DOHH2 (cell line): ENCODE results near the gene HIGD2A.
"Not testable (repeated sequence)": the region's sequence is repeated elsewhere in the genome, so short reads cannot be mapped to it uniquely, and the experiment has no call there.

ENCODE experiments used
- H3F3A ChIP-seq: fragments of 200-600 bp; sonication (generic), shearing (Covaris generic); 2 replicates; pipeline ENCODE4 v1.6.0; 2016; ENCODE audit warnings: antibody characterized with exemption, mild to moderate bottlenecking; ENCODE audit not compliant: control insufficient read depth, insufficient read depth
- H3K27ac ChIP-seq: fragments of 200-600 bp; sonication (generic); 2 replicates; pipeline ENCODE4 v1.5.1; 2014; ENCODE audit warnings: low read depth, mild to moderate bottlenecking, low read length, moderate library complexity
- H3K27me3 ChIP-seq: fragments of 200-600 bp; sonication (generic); 2 replicates; pipeline ENCODE4 v1.6.1; 2014; ENCODE audit warnings: mild to moderate bottlenecking, low read length, mixed read lengths; ENCODE audit not compliant: control insufficient read depth
- H3K36me3 ChIP-seq: fragments of 200-600 bp; sonication (generic); 2 replicates; pipeline ENCODE4 v1.6.1; 2014; ENCODE audit warnings: mild to moderate bottlenecking, low read length, moderate library complexity, mixed read lengths; ENCODE audit not compliant: control insufficient read depth
- H3K4me1 ChIP-seq: fragments of 200-600 bp; sonication (generic); 2 replicates; pipeline ENCODE4 v1.6.1; 2014; ENCODE audit warnings: mild to moderate bottlenecking, low read length, mixed read lengths; ENCODE audit not compliant: control insufficient read depth
- H3K4me2 ChIP-seq: fragments of 200-600 bp; sonication (generic); 2 replicates; pipeline ENCODE4 v1.6.0; 2014; ENCODE audit warnings: mild to moderate bottlenecking, low read length, moderate library complexity
- H3K4me3 ChIP-seq: fragments of 200-600 bp; sonication (generic); 2 replicates; pipeline ENCODE4 v1.5.1; 2014; ENCODE audit warnings: mild to moderate bottlenecking, low read length, mixed read lengths
- H3K79me2 ChIP-seq: fragments of 200-600 bp; sonication (generic); 2 replicates; pipeline ENCODE4 v1.6.1; 2014; ENCODE audit warnings: mild to moderate bottlenecking, low read length, mixed read lengths; ENCODE audit not compliant: control insufficient read depth
- H3K9me2 ChIP-seq: fragments of 200-600 bp; sonication (generic); replicated peaks from 2 replicates; pipeline ENCODE4 v1.6.1; 2014; ENCODE audit warnings: mild to moderate bottlenecking, low read length, mixed read lengths; ENCODE audit not compliant: control insufficient read depth
- H3K9me3 ChIP-seq: fragments of 200-600 bp; sonication (generic); 2 replicates; pipeline ENCODE4 v1.6.1; 2014; ENCODE audit warnings: antibody characterized with exemption, low read length, mixed read lengths; ENCODE audit not compliant: control insufficient read depth, insufficient read depth
- H4K20me1 ChIP-seq: fragments of 200-600 bp; sonication (generic); 2 replicates; pipeline ENCODE4 v1.6.0; 2014; ENCODE audit warnings: low read depth, mild to moderate bottlenecking, antibody characterized with exemption, low read length, moderate library complexity; ENCODE audit not compliant: control insufficient read depth, insufficient read depth
- EZH2phosphoT487 ChIP-seq: fragments of 200-600 bp; sonication (generic); IDR thresholded peaks from 2 replicates; pipeline ENCODE4 v1.6.1; 2017; ENCODE audit warnings: borderline replicate concordance, mild to moderate bottlenecking, antibody characterized with exemption, low read length, moderate library complexity, mixed read lengths
- TF ChIP-seq, protein P1 (sequence below): fragments of 200-600 bp; sonication (generic); IDR thresholded peaks from one replicate; pipeline ENCODE4 v1.5.1; 2014; ENCODE audit warnings: antibody characterized with exemption, mild to moderate bottlenecking, low read depth, low read length; ENCODE audit not compliant: poor library complexity, severe bottlenecking

The HIGD2A gene

DNA sequence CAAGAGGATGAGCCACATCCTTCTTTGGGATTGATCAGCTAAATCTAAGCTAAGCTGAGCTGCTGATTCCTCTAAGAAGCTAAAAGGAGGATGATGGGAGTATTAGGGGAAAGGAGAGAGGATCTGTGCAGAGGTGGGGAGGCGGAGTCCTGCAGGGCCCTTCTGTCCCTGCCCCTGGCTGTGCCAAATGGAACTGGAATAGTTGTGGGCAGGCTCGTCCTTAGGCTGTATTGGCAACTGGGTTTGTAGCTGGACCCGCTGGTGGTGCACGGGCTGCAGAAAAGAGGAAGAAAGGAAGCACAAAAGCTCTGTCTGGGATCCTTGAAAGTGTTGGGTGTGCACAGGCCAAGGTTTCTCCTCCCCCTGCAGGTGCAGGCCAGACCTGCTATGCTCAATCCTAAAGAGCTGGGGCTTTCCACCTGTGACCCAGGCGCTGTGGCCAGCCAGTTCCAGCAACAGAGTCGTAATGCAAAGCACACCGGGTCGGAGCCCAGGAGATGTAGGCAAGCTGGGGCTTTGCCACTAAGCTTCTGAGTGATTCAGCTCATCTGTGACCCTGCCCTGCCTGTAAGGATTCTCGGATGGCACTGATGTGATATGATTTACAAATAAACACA lies 18.0 kb downstream of the HIGD2A start:
- Histone ChIP-seq H3K4me3 (no peak overlapping the region), H3K79me2 (no peaks in the 10 kb centered on the region), H3K9me2 (no peaks in the 10 kb centered on the region), H3K27ac (no peak overlapping the region), H3K4me1 (no peaks in the 10 kb centered on the region), H4K20me1 (no peaks in the 10 kb centered on the region), H3K36me3 (peaks cover 6% of the 10 kb centered on the region; the same call in 1 of the 2 replicates), H3K9me3 (no peaks in the 10 kb centered on the region), H3F3A (no peaks in the 10 kb centered on the region), H3K27me3 (no peaks in the 10 kb centered on the region), H3K4me2 (no peak overlapping the region)
- TF ChIP-seq, protein P1, sequence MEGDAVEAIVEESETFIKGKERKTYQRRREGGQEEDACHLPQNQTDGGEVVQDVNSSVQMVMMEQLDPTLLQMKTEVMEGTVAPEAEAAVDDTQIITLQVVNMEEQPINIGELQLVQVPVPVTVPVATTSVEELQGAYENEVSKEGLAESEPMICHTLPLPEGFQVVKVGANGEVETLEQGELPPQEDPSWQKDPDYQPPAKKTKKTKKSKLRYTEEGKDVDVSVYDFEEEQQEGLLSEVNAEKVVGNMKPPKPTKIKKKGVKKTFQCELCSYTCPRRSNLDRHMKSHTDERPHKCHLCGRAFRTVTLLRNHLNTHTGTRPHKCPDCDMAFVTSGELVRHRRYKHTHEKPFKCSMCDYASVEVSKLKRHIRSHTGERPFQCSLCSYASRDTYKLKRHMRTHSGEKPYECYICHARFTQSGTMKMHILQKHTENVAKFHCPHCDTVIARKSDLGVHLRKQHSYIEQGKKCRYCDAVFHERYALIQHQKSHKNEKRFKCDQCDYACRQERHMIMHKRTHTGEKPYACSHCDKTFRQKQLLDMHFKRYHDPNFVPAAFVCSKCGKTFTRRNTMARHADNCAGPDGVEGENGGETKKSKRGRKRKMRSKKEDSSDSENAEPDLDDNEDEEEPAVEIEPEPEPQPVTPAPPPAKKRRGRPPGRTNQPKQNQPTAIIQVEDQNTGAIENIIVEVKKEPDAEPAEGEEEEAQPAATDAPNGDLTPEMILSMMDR, result no peak
- no peak for TF ChIP-seq EZH2phosphoT487

DNA sequence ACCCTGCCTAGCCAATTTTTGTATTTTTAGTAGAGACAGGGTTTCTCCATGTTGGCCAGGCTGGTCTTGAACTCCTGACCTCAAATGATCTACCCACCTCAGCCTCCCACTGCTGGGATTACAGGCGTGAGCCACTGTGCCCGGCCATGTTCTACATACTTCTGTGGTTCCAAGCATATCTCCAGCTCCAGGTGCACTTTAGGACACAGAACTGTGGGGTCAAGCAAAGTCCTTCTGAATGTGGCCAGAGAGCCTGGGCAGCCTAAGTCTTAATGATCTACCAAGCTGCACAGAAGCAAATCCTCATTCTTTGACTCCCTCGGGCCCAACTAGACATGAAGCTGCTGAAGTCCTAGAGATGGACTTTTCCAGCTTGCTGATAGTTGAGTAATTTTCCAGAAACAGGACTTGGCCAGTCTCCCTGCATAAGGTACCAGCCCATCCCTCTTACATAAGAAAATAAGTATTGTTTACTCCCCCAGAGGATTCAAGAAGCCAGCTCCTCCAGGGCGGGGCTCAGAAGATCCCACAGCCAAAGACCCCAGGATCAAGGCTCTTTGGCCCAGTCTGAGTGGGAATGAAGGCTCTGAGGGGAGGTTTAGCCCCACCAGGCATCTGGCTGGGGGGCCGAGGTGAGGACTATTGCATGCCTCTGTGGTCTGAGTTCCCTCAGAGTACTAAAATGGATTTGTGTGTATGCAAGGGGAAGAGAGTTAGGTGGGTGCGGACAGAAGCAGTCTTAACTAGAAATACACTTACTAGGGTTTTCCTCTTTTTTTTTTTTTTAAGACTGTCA lies 19.1 kb downstream of the HIGD2A start:
- Histone ChIP-seq H3K27me3 (no peaks in the 10 kb centered on the region), H3K79me2 (no peaks in the 10 kb centered on the region)

DNA sequence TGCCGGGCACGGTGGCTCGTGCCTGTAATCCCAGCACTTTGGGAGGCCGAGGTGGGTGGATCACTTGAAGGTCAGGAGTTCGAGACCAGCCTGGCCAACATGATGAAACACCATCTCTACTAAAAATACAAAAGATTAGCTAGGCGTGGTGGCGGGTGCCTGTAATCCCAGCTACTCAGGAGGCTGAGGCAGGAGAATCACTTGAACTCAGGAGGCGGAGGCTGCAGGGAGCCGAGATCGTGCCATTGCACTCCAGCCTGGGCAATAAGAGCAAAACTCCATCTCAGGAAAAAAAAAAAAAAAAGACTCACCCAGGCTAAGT lies 19.7 kb downstream of the HIGD2A start:
- H3K4me3 ChIP-seq, H4K20me1 ChIP-seq, H3K9me3 ChIP-seq, H3F3A ChIP-seq, H3K9me2 ChIP-seq, H3K79me2 ChIP-seq, H3K36me3 ChIP-seq, H3K27me3 ChIP-seq, H3K4me2 ChIP-seq, H3K27ac ChIP-seq, H3K4me1 ChIP-seq: not testable (repeated sequence)

More for the DNA sequence above, 19.1 kb downstream of the HIGD2A start:
- Histone ChIP-seq H3K9me3 (no peaks in the 10 kb centered on the region), H3K27ac (no peak overlapping the region), H3K4me3 (no peak overlapping the region), H3K4me1 (no peaks in the 10 kb centered on the region), H3K4me2 (no peak overlapping the region), H3K9me2 (no peaks in the 10 kb centered on the region), H3K36me3 (peaks cover 6% of the 10 kb centered on the region; the same call in 1 of the 2 replicates), H3F3A (no peaks in the 10 kb centered on the region), H4K20me1 (no peaks in the 10 kb centered on the region)
- no peak for TF ChIP-seq EZH2phosphoT487
- TF ChIP-seq, protein P1, result no peak

DNA sequence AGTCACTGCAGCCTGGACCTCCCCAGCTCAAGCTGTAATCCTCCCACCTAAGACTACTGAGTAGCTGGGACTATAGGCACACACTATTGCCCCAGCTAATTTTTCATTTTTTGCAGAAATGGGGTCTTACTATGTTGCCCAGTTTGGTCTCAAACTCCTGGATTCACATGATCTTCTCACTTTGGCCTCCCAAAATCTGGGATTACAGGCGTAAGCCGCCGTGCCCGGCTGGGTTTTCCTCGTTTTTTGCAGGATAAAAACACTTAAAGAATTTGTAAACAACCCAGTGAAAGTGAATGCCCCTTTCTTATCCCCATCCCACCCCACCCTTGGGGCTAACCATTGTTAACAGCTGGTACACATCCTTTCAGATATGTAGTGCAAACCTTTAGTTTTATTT lies 20.0 kb downstream of the HIGD2A start:
- Histone ChIP-seq H3K9me3 (no peaks in the 10 kb centered on the region), H3F3A (no peaks in the 10 kb centered on the region), H3K36me3 (peaks cover 6% of the 10 kb centered on the region; the same call in 1 of the 2 replicates), H3K4me3 (no peak overlapping the region), H3K27ac (no peak overlapping the region), H3K9me2 (no peaks in the 10 kb centered on the region), H3K4me1 (no peaks in the 10 kb centered on the region), H3K27me3 (no peaks in the 10 kb centered on the region), H4K20me1 (no peaks in the 10 kb centered on the region), H3K79me2 (no peaks in the 10 kb centered on the region), H3K4me2 (no peak overlapping the region)
- no peak for TF ChIP-seq EZH2phosphoT487
- TF ChIP-seq, protein P1, result no peak
